ENCODE results near the gene BST1.

DNA sequence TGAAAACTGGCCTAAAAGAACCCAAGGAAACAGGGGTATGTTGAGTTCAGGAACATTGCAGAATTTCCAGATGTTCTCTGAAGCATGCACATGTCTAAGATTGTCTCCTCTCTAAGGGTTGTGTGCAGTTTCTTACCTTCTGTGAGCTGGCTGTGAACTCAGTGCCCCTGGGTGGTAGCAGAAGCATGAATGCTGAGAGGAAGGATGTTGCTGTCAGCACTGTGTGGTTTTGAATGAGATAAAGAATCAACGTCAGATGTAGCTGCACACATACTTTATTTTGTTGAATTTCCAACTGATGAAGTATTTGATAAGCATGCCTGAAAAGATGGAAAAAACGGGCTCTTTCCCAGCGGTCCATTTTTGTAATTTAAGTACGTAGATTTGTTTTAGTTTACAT, 51.5 kb downstream of the BST1 start:
- TF ChIP-seq JUND (IDR thresholded peaks at IDR 0.05) (no peak), CTCF (IDR thresholded peaks at IDR 0.05) (no peak), RAD21 (IDR thresholded peaks at IDR 0.05; ENCODE audit: low read length) (no peak), EP300 (IDR thresholded peaks at IDR 0.05; ENCODE audit: borderline replicate concordance in 1 of 2, low read depth in 1 of 2, low read length in 1 of 2) (no peak), POLR2AphosphoS5 (IDR thresholded peaks at IDR 0.05; ENCODE audit: low read depth, low read length) (no peak), SIN3A (IDR thresholded peaks at IDR 0.05; ENCODE audit: borderline replicate concordance, low read depth, low read length) (no peak), PBX3 (IDR thresholded peaks at IDR 0.05) (no peak), SMC3 (IDR thresholded peaks at IDR 0.05; ENCODE audit: low read depth, low read length) (no peak), MXI1 (IDR thresholded peaks at IDR 0.05; ENCODE audit: low read depth, low read length) (no peak), NRF1 (IDR thresholded peaks at IDR 0.05; ENCODE audit: low read depth, low read length) (no peak), NFIC (IDR thresholded peaks at IDR 0.05; ENCODE audit: borderline replicate concordance) (no peak)
- TF ChIP-seq, protein P1, sequence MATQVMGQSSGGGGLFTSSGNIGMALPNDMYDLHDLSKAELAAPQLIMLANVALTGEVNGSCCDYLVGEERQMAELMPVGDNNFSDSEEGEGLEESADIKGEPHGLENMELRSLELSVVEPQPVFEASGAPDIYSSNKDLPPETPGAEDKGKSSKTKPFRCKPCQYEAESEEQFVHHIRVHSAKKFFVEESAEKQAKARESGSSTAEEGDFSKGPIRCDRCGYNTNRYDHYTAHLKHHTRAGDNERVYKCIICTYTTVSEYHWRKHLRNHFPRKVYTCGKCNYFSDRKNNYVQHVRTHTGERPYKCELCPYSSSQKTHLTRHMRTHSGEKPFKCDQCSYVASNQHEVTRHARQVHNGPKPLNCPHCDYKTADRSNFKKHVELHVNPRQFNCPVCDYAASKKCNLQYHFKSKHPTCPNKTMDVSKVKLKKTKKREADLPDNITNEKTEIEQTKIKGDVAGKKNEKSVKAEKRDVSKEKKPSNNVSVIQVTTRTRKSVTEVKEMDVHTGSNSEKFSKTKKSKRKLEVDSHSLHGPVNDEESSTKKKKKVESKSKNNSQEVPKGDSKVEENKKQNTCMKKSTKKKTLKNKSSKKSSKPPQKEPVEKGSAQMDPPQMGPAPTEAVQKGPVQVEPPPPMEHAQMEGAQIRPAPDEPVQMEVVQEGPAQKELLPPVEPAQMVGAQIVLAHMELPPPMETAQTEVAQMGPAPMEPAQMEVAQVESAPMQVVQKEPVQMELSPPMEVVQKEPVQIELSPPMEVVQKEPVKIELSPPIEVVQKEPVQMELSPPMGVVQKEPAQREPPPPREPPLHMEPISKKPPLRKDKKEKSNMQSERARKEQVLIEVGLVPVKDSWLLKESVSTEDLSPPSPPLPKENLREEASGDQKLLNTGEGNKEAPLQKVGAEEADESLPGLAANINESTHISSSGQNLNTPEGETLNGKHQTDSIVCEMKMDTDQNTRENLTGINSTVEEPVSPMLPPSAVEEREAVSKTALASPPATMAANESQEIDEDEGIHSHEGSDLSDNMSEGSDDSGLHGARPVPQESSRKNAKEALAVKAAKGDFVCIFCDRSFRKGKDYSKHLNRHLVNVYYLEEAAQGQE (IDR thresholded peaks at IDR 0.05; ENCODE audit: low read depth, low read length): no peak
- TF ChIP-seq, protein P2, sequence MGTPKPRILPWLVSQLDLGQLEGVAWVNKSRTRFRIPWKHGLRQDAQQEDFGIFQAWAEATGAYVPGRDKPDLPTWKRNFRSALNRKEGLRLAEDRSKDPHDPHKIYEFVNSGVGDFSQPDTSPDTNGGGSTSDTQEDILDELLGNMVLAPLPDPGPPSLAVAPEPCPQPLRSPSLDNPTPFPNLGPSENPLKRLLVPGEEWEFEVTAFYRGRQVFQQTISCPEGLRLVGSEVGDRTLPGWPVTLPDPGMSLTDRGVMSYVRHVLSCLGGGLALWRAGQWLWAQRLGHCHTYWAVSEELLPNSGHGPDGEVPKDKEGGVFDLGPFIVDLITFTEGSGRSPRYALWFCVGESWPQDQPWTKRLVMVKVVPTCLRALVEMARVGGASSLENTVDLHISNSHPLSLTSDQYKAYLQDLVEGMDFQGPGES (IDR thresholded peaks at IDR 0.05; ENCODE audit: low read depth, low read length): no peak
- TF ChIP-seq, protein P3, sequence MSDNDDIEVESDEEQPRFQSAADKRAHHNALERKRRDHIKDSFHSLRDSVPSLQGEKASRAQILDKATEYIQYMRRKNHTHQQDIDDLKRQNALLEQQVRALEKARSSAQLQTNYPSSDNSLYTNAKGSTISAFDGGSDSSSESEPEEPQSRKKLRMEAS (IDR thresholded peaks at IDR 0.05; ENCODE audit: low read depth): no peak

Data from SK-N-SH (cell line).